MCF 10A (cell line): ENCODE data around the gene LAMB3. TPM values are rescaled to one million over a fixed set of nuclear protein-coding genes. Genes with fewer than 3 reads are reported as not detected.

Experiments used
- BruUV-seq: library from RNA; stranded (reverse); fragments of 400-500 nt; replicated peaks from 2 replicates; lab custom pipeline; 2021; lab: Mats Ljungman, UMichigan
- CTCF ChIA-PET: fragments of 300-600 bp; sonication (Branson Sonifier 250); formaldehyde crosslinking; extraction: SDS; loops from one replicate; lab custom pipeline; 2021; ENCODE audit warnings: antibody characterized with exemption, inconsistent platforms; lab: Yijun Ruan, JAX
- POLR2A ChIA-PET: fragments of 300-600, 350-650 bp; sonication (Branson Sonifier 250); formaldehyde crosslinking; extraction: SDS; loops from one replicate; lab custom pipeline; 2020; ENCODE audit warnings: antibody characterized with exemption, inconsistent platforms; lab: Yijun Ruan, JAX
- DNase-seq: peaks from one replicate; pipeline ENCODE4 v3.0.0-alpha.2; 2018; ENCODE audit not compliant: unreplicated experiment
- H3K27ac Mint-ChIP-seq: one replicate; pipeline ENCODE4 v1.8.0; 2022; ENCODE audit warnings: mild to moderate bottlenecking, low read depth, mixed read lengths; ENCODE audit not compliant: unreplicated experiment
- H3K27me3 Mint-ChIP-seq: one replicate; pipeline ENCODE4 v1.8.0; 2022; ENCODE audit warnings: mixed read lengths; ENCODE audit not compliant: insufficient read depth, unreplicated experiment
- H3K36me3 Mint-ChIP-seq: one replicate; pipeline ENCODE4 v1.8.0; 2022; ENCODE audit warnings: mild to moderate bottlenecking, moderate library complexity, mixed read lengths; ENCODE audit not compliant: insufficient read depth, unreplicated experiment
- H3K4me1 Mint-ChIP-seq: one replicate; pipeline ENCODE4 v1.8.0; 2022; ENCODE audit warnings: mixed read lengths; ENCODE audit not compliant: insufficient read depth, unreplicated experiment
- H3K4me3 Mint-ChIP-seq: one replicate; pipeline ENCODE4 v1.8.0; 2022; ENCODE audit warnings: mild to moderate bottlenecking, moderate library complexity, mixed read lengths; ENCODE audit not compliant: unreplicated experiment
- H3K9me3 Mint-ChIP-seq: one replicate; pipeline ENCODE4 v1.8.0; 2022; ENCODE audit warnings: mixed read lengths; ENCODE audit not compliant: unreplicated experiment
- intact Hi-C: fragments of 100-400 bp; cut with micrococcal nuclease; formaldehyde crosslinking; loops from 2 replicates; pipeline ENCODE4 v1.14.1; 2022
- total RNA-seq: library from RNA; stranded (reverse); gene quantifications from 2 replicates; pipeline ENCODE4 v1.2.3, GENCODE V29; 2022
- TF ChIP-seq, protein P1 (sequence below): fragments of 200-600 bp; IDR thresholded peaks from one replicate; pipeline ENCODE4 v1.8.0; 2022; ENCODE audit warnings: antibody characterized with exemption, mild to moderate bottlenecking; ENCODE audit not compliant: unreplicated experiment

LAMB3 gene
- total RNA-seq, 1 experiment from 2014 or later: 1,572 TPM

DNA sequence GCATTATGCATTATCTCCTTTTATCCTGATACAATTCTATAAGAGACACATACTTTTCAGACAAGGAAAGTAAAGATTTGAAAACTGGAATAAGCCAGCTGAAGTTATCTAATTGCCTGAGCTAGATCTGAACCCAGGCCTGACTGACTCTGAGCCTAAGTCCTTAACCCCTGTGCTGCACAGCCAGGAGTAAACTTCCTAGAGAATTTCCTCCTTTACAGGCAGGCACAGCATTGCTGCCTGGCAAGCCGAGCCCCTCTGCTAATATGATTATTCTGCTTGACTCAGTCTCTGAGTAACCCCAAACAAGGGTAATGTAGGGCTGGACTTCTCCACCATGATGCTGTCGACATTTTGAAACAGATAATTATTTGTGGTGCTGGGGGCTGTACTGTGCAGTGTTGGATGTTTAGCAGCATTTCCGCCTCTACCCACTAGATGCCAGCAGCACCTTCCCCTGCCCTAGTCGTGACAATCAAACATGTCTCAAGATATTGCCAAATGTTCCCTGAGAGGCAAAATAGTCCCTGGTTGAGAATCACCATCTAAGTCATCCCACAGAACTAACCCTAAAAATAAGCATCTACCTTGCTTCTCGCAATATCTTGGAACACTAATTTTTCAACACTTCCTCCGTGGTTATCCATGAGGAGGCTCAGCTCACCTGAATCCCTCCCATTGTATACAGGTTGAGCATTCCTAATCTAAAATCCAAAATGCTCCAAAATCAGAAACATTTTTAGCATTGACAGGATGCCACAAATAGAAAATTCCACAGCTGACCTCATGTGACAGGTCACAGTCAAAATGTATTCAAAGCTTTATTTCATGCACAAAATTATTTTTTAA is 50.2 kb downstream of the LAMB3 start:
- Mint-ChIP-seq H3K4me1 (no peaks in the 10 kb centered on the region), H3K4me3 (no peak overlapping the region), H3K9me3 (no peaks in the 10 kb centered on the region), H3K36me3 (no peaks in the 10 kb centered on the region), H3K27ac (no peak overlapping the region), H3K27me3 (no peaks in the 10 kb centered on the region)
- BruUV-seq: no TSS peak
- DNase-seq: peak; percentile 90
- TF ChIP-seq, protein P1, sequence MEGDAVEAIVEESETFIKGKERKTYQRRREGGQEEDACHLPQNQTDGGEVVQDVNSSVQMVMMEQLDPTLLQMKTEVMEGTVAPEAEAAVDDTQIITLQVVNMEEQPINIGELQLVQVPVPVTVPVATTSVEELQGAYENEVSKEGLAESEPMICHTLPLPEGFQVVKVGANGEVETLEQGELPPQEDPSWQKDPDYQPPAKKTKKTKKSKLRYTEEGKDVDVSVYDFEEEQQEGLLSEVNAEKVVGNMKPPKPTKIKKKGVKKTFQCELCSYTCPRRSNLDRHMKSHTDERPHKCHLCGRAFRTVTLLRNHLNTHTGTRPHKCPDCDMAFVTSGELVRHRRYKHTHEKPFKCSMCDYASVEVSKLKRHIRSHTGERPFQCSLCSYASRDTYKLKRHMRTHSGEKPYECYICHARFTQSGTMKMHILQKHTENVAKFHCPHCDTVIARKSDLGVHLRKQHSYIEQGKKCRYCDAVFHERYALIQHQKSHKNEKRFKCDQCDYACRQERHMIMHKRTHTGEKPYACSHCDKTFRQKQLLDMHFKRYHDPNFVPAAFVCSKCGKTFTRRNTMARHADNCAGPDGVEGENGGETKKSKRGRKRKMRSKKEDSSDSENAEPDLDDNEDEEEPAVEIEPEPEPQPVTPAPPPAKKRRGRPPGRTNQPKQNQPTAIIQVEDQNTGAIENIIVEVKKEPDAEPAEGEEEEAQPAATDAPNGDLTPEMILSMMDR: peak; percentile 92
- intact Hi-C loops: loop anchor here (1.0 to 2.0 kb wide), 5 partner anchors 25 to 145 kb away; no protein-coding TSS in a partner anchor
- POLR2A ChIA-PET: interaction anchor here (0.5 to 1.7 kb wide), 8 partner anchors 9 to 549 kb away, joined by 3 to 5 read pairs (median 4); partner anchors contain the start of gene TRAF3IP3
- CTCF ChIA-PET: interaction anchor here (0.6 to 15.2 kb wide), 45 partner anchors 10 to 388 kb away, joined by 3 to 403 read pairs (median 5); partner anchors contain the start of genes CAMK1G, HSD11B1, LAMB3 and TRAF3IP3

DNA sequence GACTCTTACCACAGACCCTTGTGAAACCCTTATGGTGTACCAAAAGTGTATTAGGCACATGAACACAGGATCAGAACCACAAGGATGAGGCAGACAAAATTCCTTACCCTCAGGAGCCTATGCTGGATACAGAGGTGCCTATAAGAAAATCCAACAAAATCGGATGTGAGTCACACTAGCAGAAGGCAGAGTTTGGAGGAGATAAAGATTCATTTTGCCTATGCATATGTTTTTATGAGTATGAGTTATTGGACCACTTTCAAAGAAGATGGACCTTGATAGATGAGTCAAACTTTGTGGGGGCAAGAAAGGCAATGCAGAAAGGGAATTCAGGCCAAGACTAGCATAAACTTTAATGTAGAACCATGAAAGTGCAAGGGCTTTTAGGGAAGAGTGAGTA is 51.7 kb downstream of the LAMB3 start:
- no peak overlapping the region for H3K27ac Mint-ChIP-seq
- DNase-seq: peak; percentile 43
- H3K36me3 Mint-ChIP-seq: no peaks in the 10 kb centered on the region
- TF ChIP-seq, protein P1: no peak
- intact Hi-C loops: no loop called here
- CTCF ChIA-PET: interaction anchor here (0.7 to 15.2 kb wide), 22 partner anchors 10 to 183 kb away, joined by 3 to 403 read pairs (median 8); partner anchors contain the start of genes CAMK1G, LAMB3 and TRAF3IP3
- H3K9me3 Mint-ChIP-seq: no peaks in the 10 kb centered on the region
- H3K4me1 Mint-ChIP-seq: no peaks in the 10 kb centered on the region
- no peak overlapping the region for H3K4me3 Mint-ChIP-seq
- POLR2A ChIA-PET: interaction anchor here (1.0 to 1.3 kb wide), 3 partner anchors 10 to 33 kb away, joined by 3 to 4 read pairs (median 4); no protein-coding TSS in a partner anchor
- no peaks in the 10 kb centered on the region for H3K27me3 Mint-ChIP-seq
- no TSS peak for BruUV-seq

- H3K4me3 Mint-ChIP-seq: no peak overlapping the region
- H3K4me1 Mint-ChIP-seq: peaks cover 6% of the 10 kb centered on the region
- H3K27ac Mint-ChIP-seq: no peak overlapping the region
- TF ChIP-seq, protein P1: no peak
- no peaks in the 10 kb centered on the region for H3K27me3 Mint-ChIP-seq
- H3K9me3 Mint-ChIP-seq: no peaks in the 10 kb centered on the region
- no peaks in the 10 kb centered on the region for H3K36me3 Mint-ChIP-seq
- no peak for DNase-seq
- BruUV-seq: no TSS peak
- ChIA-PET CTCF (interaction anchor here (0.6 to 14.8 kb wide), 14 partner anchors 11 to 256 kb away, joined by 3 to 207 read pairs (median 6); partner anchors contain the start of genes CAMK1G, HSD11B1, LAMB3 and TRAF3IP3), POLR2A (interaction anchor here (0.6 to 1.7 kb wide), 7 partner anchors 10 to 136 kb away, joined by 3 to 5 read pairs (median 4); no protein-coding TSS in a partner anchor)
- intact Hi-C loops: no loop called here
Measured at GRCh38 chr1:209598227-209598626, 54.0 kb downstream of the LAMB3 start.

DNA sequence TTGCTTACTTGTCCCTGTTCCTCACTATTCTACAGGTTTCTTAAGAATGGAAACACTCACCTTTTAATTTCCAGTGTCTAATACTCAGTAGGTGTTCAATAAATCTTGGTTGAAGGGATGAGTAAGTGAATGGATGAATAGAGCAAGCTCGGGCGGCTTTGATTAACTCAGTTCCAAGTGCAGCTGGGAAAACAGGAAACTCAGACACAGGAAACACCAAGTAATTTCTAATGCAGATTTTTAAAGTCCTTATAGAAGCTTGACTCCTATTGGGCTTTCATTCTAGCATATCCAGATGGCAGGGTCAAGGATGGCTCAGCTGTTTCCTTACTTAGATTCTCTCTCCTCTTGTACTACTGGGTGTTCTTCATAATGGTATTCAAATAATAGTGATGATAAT is 54.7 kb downstream of the LAMB3 start:
- ChIA-PET POLR2A (interaction anchor here (0.6 to 1.7 kb wide), 11 partner anchors 9 to 137 kb away, joined by 3 to 5 read pairs (median 3); no protein-coding TSS in a partner anchor), CTCF (interaction anchor here (0.6 to 14.8 kb wide), 15 partner anchors 10 to 152 kb away, joined by 3 to 207 read pairs (median 6); partner anchors contain the start of genes CAMK1G, HSD11B1, LAMB3 and TRAF3IP3)
- Mint-ChIP-seq H3K9me3 (no peaks in the 10 kb centered on the region), H3K36me3 (no peaks in the 10 kb centered on the region), H3K27ac (no peak overlapping the region), H3K4me1 (peaks cover 6% of the 10 kb centered on the region), H3K4me3 (no peak overlapping the region), H3K27me3 (no peaks in the 10 kb centered on the region)
- BruUV-seq: no TSS peak
- no peak for DNase-seq
- TF ChIP-seq, protein P1: no peak
- intact Hi-C loops: no loop called here
